Keratinocyte (primary cell): Measurements from ENCODE around the gene WDR17. TPM values are rescaled to one million over a fixed set of nuclear protein-coding genes. Genes with fewer than 3 reads are reported as not detected.
A peak's percentile ranks its signal among the peaks of the same experiment; 100 is the strongest.

ENCODE experiments used
- DNase-seq: peaks from one replicate; pipeline ENCODE4 v3.0.0-alpha.2; 2011; ENCODE audit warnings: low read depth, missing footprints, low spot score
- FAIRE-seq: peaks from 2 replicates; lab custom pipeline; 2011; peaks lifted over from hg19 to GRCh38; lab: Jason Lieb, UNC
- H2AFZ ChIP-seq: 2 replicates; pipeline ENCODE4 v1.6.0; 2012; ENCODE audit warnings: low read length, control low read depth, inconsistent platforms; ENCODE audit not compliant: control insufficient read depth
- H3K27ac ChIP-seq: 2 replicates; pipeline ENCODE4 v1.5.1; 2011; ENCODE audit warnings: low read length; ENCODE audit not compliant: control insufficient read depth, insufficient read depth
- H3K27me3 ChIP-seq: 3 replicates; pipeline ENCODE4 v1.6.0; 2011; ENCODE audit warnings: low read length; ENCODE audit not compliant: control insufficient read depth, insufficient read depth; ENCODE audit errors: extremely low read depth
- H3K36me3 ChIP-seq, 2 experiments: 2 replicates in 1 of 2; 3 replicates in 1 of 2; pipeline ENCODE4 v1.5.1; 2011; ENCODE audit warnings: low read length in 2 of 2, mild to moderate bottlenecking in 1 of 2; ENCODE audit not compliant: control insufficient read depth in 2 of 2, insufficient read depth in 2 of 2; ENCODE audit errors: extremely low read depth in 1 of 2
- H3K4me1 ChIP-seq: 3 replicates; pipeline ENCODE4 v1.5.1; 2011; ENCODE audit warnings: low read length; ENCODE audit not compliant: control insufficient read depth, insufficient read depth; ENCODE audit errors: extremely low read depth
- H3K4me2 ChIP-seq: 3 replicates; pipeline ENCODE4 v1.6.0; 2011; ENCODE audit warnings: low read depth, low read length; ENCODE audit not compliant: control insufficient read depth, insufficient read depth; ENCODE audit errors: extremely low read depth
- H3K4me3 ChIP-seq, 3 experiments: fragments of 200-600 bp in 1 of 3; sonication (generic) in 1 of 3; 2 replicates in 2 of 3; 3 replicates in 1 of 3; pipeline ENCODE4 v1.5.1; 2011 to 2016; ENCODE audit warnings: low read length in 3 of 3, mild to moderate bottlenecking in 3 of 3, control low read depth in 2 of 3, inconsistent platforms in 1 of 3, low read depth in 1 of 3, mixed read lengths in 1 of 3, mixed run types in 1 of 3, moderate library complexity in 1 of 3; ENCODE audit not compliant: control insufficient read depth in 2 of 3, insufficient read depth in 2 of 3; ENCODE audit errors: extremely low read depth in 1 of 3
- H3K79me2 ChIP-seq: 2 replicates; pipeline ENCODE4 v1.6.0; 2012; ENCODE audit warnings: low read length; ENCODE audit not compliant: control insufficient read depth, insufficient read depth
- H3K9ac ChIP-seq: 3 replicates; pipeline ENCODE4 v1.6.0; 2011; ENCODE audit warnings: low read length; ENCODE audit not compliant: control insufficient read depth, insufficient read depth; ENCODE audit errors: extremely low read depth
- H3K9me1 ChIP-seq: 3 replicates; pipeline ENCODE4 v1.6.0; 2011; ENCODE audit warnings: low read length; ENCODE audit not compliant: control insufficient read depth, insufficient read depth; ENCODE audit errors: extremely low read depth
- H3K9me3 ChIP-seq: 2 replicates; pipeline ENCODE4 v1.5.1; 2012; ENCODE audit warnings: low read depth, low read length; ENCODE audit not compliant: control insufficient read depth
- H4K20me1 ChIP-seq: 3 replicates; pipeline ENCODE4 v1.6.0; 2011; ENCODE audit warnings: low read length; ENCODE audit not compliant: control insufficient read depth, insufficient read depth; ENCODE audit errors: extremely low read depth
- CTCF ChIP-seq, 3 experiments: IDR thresholded peaks in 1 of 3; conservative IDR thresholded peaks in 1 of 3; optimal IDR thresholded peaks in 1 of 3; 2 replicates in 2 of 3; 3 replicates in 1 of 3; pipeline versions ENCODE3 to v1.5.1; 2011; ENCODE audit warnings: low read length in 3 of 3, mild to moderate bottlenecking in 3 of 3, moderate library complexity in 2 of 3, control low read depth in 1 of 3, inconsistent platforms in 1 of 3; ENCODE audit not compliant: insufficient read depth in 2 of 3; ENCODE audit errors: extremely low read depth in 1 of 3
- EZH2 ChIP-seq: IDR thresholded peaks from one replicate; pipeline ENCODE4 v1.6.1; 2012; ENCODE audit warnings: inconsistent platforms, mild to moderate bottlenecking, low read length, moderate library complexity
- dilution Hi-C: fragments of 300-500 bp; cut with MboI; formaldehyde crosslinking; loops from one replicate; pipeline ENCODE4 v1.7.0; 2020; ENCODE audit warnings: low sequenced_read_pairs; ENCODE audit not compliant: extremely low pct_ligation_motif_present
- polyA plus RNA-seq, 5 experiments: library from polyadenylated mRNA; depleted of rRNA in 3 of 5; stranded (reverse) in 3 of 5; stranded (forward) in 1 of 5; unstranded in 1 of 5; fragments of >200 nt; gene quantifications; 1 replicate in 1 of 5; 2 replicates in 3 of 5; 3 replicates in 1 of 5; pipeline versions ENCODE4 v1.2.1 to v1.2.3, GENCODE V29; 2011 to 2012; ENCODE audit warnings: missing spikeins in 2 of 5, low read depth in 1 of 5, low replicate concordance in 1 of 5

Gene WDR17
- polyA plus RNA-seq, 1 donor (not counting 4 experiments of a cell fraction or from before 2014, with no cell fraction given) = 1.1 TPM

GRCh38 chr4:176123710-176124407 is 58.2 kb downstream of the WDR17 start:
- no peak for TF ChIP-seq EZH2
- TF ChIP-seq CTCF (optimal IDR thresholded peaks at IDR 0.05 in 1 of 3, IDR thresholded peaks at IDR 0.05 in 1 of 3, conservative IDR thresholded peaks at IDR 0.05 in 1 of 3; ENCODE audit: extremely low read depth in 1 of 3, insufficient read depth in 2 of 3, low read length in 3 of 3) = peak; percentile 50 to 56 (median 56)
- H4K20me1 ChIP-seq = no peaks in the 10 kb centered on the region
- no peaks in the 10 kb centered on the region for H3K36me3 ChIP-seq
- no peaks in the 10 kb centered on the region for H3K27me3 ChIP-seq
- dilution Hi-C loops = no loop called here
- no peak overlapping the region for H3K4me3 ChIP-seq
- H2AFZ ChIP-seq = no peak overlapping the region
- FAIRE-seq = no peak
- H3K9ac ChIP-seq = no peak overlapping the region
- H3K79me2 ChIP-seq = no peaks in the 10 kb centered on the region
- H3K4me2 ChIP-seq = no peak overlapping the region
- no peaks in the 10 kb centered on the region for H3K9me3 ChIP-seq
- no peaks in the 10 kb centered on the region for H3K4me1 ChIP-seq
- H3K9me1 ChIP-seq = no peaks in the 10 kb centered on the region
- DNase-seq = no peak
- no peak overlapping the region for H3K27ac ChIP-seq

- Histone ChIP-seq H3K4me2 (no peak overlapping the region), H3K4me3 (no peak overlapping the region), H3K27me3 (no peaks in the 10 kb centered on the region), H3K36me3 (no peaks in the 10 kb centered on the region), H4K20me1 (no peaks in the 10 kb centered on the region), H2AFZ (no peak overlapping the region), H3K9ac (no peak overlapping the region), H3K4me1 (no peaks in the 10 kb centered on the region), H3K9me1 (no peaks in the 10 kb centered on the region), H3K79me2 (no peaks in the 10 kb centered on the region), H3K9me3 (no peaks in the 10 kb centered on the region), H3K27ac (no peak overlapping the region)
- TF ChIP-seq EZH2 (no peak), CTCF (optimal IDR thresholded peaks at IDR 0.05 in 1 of 3, IDR thresholded peaks at IDR 0.05 in 1 of 3, conservative IDR thresholded peaks at IDR 0.05 in 1 of 3; ENCODE audit: extremely low read depth in 1 of 3, insufficient read depth in 2 of 3, low read length in 3 of 3) (no peak)
- DNase-seq (no peak), FAIRE-seq (no peak)
- dilution Hi-C loops = no loop called here
These were observed 59.4 kb downstream of the WDR17 start for GRCh38 chr4:176125063-176125462.
